Duodenal mucosa (tissue), 2 donors: Measurements from ENCODE around the gene CFAP299.
"Not testable (repeated sequence)": the region's sequence is repeated elsewhere in the genome, so short reads cannot be mapped to it uniquely, and the experiment has no call there.

Source experiments
- H3K27ac ChIP-seq: one replicate; pipeline ENCODE4 v1.7.0; 2013; ENCODE audit warnings: low read depth, low read length
- H3K27me3 ChIP-seq, 2 donors: one replicate each; pipeline ENCODE4 v1.7.0; 2013; ENCODE audit warnings: low read length in 2 of 2, control low read depth in 1 of 2; ENCODE audit not compliant: insufficient read depth in 2 of 2, control insufficient read depth in 1 of 2
- H3K36me3 ChIP-seq, 2 donors: one replicate each; pipeline ENCODE4 v1.7.0; 2013; ENCODE audit warnings: low read length in 2 of 2, control low read depth in 1 of 2; ENCODE audit not compliant: insufficient read depth in 2 of 2, control insufficient read depth in 1 of 2
- H3K4me1 ChIP-seq, 2 donors: one replicate each; pipeline ENCODE4 v1.7.0; 2013; ENCODE audit warnings: low read length in 2 of 2, control low read depth in 1 of 2; ENCODE audit not compliant: insufficient read depth in 2 of 2, control insufficient read depth in 1 of 2
- H3K4me3 ChIP-seq, 2 donors: one replicate each; pipeline ENCODE4 v1.7.0; 2013; ENCODE audit warnings: low read length in 2 of 2, low read depth in 1 of 2
- H3K9ac ChIP-seq, 2 donors: one replicate each; pipeline ENCODE4 v1.7.0; 2013; ENCODE audit warnings: low read length in 2 of 2, low read depth in 1 of 2
- H3K9me3 ChIP-seq, 2 donors: one replicate each; pipeline ENCODE4 v1.7.0; 2013; ENCODE audit warnings: low read length in 2 of 2, control low read depth in 1 of 2; ENCODE audit not compliant: control insufficient read depth in 1 of 2

CFAP299 gene

GRCh38 chr4:80307183-80307735, 28.3 kb upstream of the CFAP299 start:
- peaks cover 0 to 3% of the 10 kb centered on the region in 2 donors for H3K27me3 ChIP-seq
- H3K27ac ChIP-seq: no peak overlapping the region
- no peak overlapping the region for H3K4me3 ChIP-seq
- H3K9me3 ChIP-seq: no peaks in the 10 kb centered on the region
- no peaks in the 10 kb centered on the region for H3K4me1 ChIP-seq
- no peak overlapping the region for H3K9ac ChIP-seq
- H3K36me3 ChIP-seq: no peaks in the 10 kb centered on the region

DNA sequence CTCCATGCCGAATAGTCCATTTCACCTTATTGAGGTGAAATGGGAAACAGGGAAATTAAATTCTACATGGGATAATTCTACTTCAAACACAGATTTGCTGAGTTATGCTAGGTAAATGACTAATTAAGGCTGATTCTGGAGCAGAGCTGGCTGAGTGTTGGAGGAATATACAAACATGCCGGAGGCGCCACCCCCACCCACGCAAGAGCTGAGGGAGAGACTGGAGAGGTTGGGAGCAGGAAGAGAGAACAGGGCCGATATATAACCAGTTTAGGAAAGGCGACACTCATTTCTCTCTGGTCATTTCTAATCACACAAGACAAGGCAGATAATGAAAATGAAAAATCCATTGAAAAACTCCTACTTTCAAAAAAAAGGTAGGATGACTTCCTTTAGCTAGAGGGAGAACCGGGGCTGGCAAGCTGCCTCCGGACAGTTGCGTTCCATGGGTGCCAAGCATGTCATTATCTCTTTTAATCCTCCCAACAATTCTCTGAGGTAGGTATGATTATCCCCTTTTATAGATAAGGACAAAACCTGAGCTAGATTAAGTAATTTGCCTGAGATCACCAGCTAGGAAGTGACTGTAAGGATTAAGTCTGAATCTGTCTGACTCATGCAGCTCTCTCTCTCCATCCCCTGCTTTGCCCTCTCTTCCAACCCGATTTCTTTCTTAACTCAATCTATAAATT, 27.6 kb upstream of the CFAP299 start:
- Histone ChIP-seq H3K27ac (no peak overlapping the region), H3K4me1 (no peaks in the 10 kb centered on the region), H3K27me3 (peaks cover 0 to 3% of the 10 kb centered on the region in 2 donors), H3K9me3 (no peaks in the 10 kb centered on the region), H3K4me3 (no peak overlapping the region), H3K9ac (no peak overlapping the region), H3K36me3 (no peaks in the 10 kb centered on the region)

DNA sequence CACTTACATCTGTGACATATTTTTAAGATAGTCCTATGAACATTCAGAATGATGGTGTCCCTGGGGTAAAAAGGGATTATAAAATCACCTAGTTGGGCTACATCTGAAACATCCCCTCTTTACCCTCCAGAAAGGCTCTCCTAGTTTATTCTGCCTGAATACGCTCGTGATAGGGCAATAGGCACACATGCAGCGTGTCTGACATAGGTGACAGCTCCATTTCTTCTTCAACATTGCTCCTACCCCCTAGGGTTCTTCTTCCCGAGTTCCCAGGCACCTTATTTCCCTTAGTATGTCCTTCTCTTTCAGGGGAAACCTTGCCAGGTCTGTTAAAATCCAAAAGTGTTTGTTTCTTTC, 27.1 kb upstream of the CFAP299 start:
- no peak overlapping the region for H3K9ac ChIP-seq
- H3K27ac ChIP-seq: no peak overlapping the region
- no peaks in the 10 kb centered on the region for H3K4me1 ChIP-seq
- H3K4me3 ChIP-seq: no peak overlapping the region
- H3K36me3 ChIP-seq: no peaks in the 10 kb centered on the region
- peaks cover 0 to 3% of the 10 kb centered on the region in 2 donors for H3K27me3 ChIP-seq
- H3K9me3 ChIP-seq: no peaks in the 10 kb centered on the region

- H3K9me3 ChIP-seq: no peaks in the 10 kb centered on the region
- no peaks in the 10 kb centered on the region for H3K36me3 ChIP-seq
- no peak overlapping the region for H3K27ac ChIP-seq
Measured at GRCh38 chr4:80309294-80310004, 26.1 kb upstream of the CFAP299 start.

GRCh38 chr4:80311130-80311529, 24.4 kb upstream of the CFAP299 start:
- no peaks in the 10 kb centered on the region for H3K36me3 ChIP-seq
- H3K9ac ChIP-seq: no peak overlapping the region
- no peaks in the 10 kb centered on the region for H3K9me3 ChIP-seq
- no peaks in the 10 kb centered on the region for H3K4me1 ChIP-seq
- H3K27me3 ChIP-seq: peaks cover 0 to 3% of the 10 kb centered on the region in 2 donors
- no peak overlapping the region for H3K27ac ChIP-seq
- H3K4me3 ChIP-seq: no peak overlapping the region

More at GRCh38 chr4:80309294-80310004, 26.1 kb upstream of the CFAP299 start:
- no peak overlapping the region for H3K4me3 ChIP-seq
- peaks cover 0 to 3% of the 10 kb centered on the region in 2 donors for H3K27me3 ChIP-seq
- H3K9ac ChIP-seq: no peak overlapping the region
- no peaks in the 10 kb centered on the region for H3K4me1 ChIP-seq

DNA sequence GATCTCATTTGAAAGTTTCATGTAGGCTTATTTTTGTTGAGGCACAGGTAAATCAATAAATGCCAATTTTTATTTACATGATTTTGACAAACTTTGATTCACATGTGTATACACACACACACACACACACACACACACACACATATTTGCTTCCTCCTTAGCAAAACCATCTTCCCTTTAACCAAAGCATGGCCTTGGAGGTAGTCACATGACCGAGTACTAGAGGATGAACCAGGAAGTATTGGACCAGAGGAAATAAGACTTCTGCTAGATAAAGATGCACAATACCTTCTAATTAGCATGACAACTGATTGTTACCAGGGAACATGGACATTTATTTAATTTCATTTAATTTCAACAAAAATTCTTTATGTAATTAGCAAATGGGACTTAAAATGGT, 23.4 kb upstream of the CFAP299 start:
- no peak overlapping the region for H3K27ac ChIP-seq
- no peaks in the 10 kb centered on the region for H3K4me1 ChIP-seq
- H3K4me3 ChIP-seq: no peak overlapping the region
- no peaks in the 10 kb centered on the region for H3K36me3 ChIP-seq
- no peak overlapping the region for H3K9ac ChIP-seq
- no peaks in the 10 kb centered on the region for H3K9me3 ChIP-seq
- peaks cover 0 to 3% of the 10 kb centered on the region in 2 donors for H3K27me3 ChIP-seq

DNA sequence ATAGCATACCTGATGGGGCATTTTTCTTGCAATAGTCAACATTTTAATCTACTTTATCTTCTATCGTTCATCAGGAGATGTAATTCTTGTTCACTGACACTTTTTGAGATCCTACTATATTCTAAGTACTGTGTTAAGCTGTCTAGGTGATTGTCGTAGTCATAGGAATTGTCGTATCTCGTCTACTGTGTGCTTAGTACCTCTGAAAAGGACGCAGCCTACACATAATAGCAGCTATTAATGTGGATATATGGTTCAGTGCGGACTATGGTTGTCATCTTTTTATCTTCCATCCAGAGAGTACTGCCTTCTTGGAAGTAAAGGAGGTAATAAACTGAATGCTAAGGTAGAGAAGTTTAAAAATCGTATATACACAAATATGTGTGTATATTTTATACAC, 21.9 kb upstream of the CFAP299 start:
- H3K4me3 ChIP-seq: no peak overlapping the region
- no peaks in the 10 kb centered on the region for H3K36me3 ChIP-seq
- H3K9me3 ChIP-seq: no peaks in the 10 kb centered on the region
- H3K4me1 ChIP-seq: no peaks in the 10 kb centered on the region
- H3K27ac ChIP-seq: no peak overlapping the region
- no peak overlapping the region for H3K9ac ChIP-seq
- H3K27me3 ChIP-seq: no peaks in the 10 kb centered on the region

DNA sequence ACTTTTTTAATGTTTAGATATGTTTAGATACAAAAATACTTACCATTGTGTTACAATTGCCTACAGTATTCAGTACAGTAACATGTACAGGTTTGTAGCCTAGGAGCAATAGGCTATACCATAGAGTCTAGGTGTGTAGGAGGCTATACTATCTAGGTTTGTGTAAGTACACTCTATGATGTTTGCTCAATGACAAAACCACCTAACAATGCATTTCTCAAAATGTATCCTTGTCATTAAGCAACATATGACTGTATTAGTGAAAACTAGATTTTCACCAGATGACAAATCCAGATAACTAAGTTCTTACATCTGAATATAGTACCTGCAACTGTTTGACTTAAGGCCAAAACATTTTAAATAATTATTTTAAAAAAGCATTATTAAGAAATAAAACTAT, 19.7 kb upstream of the CFAP299 start:
- H3K9me3 ChIP-seq, H3K4me1 ChIP-seq, H3K9ac ChIP-seq: not testable (repeated sequence)

DNA sequence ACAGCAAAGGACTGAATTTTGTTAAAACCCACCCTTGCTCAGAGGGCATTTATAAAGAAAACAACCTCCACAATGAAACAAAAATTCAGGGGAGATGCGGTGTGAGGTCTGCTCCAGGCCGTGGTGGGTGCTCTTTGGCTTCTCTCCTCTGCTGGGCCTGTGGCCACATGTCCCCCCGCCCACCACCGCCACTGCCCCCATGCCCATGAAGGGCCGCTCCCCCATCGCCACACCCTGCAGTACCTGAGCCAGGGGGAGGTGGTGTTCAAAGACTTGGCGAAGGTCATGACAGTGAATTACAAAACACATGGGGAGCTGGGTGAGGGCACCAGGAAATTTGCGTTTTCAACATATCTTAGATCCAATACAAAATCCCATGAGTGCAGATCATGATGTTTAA, 14.2 kb upstream of the CFAP299 start:
- H3K36me3 ChIP-seq: no peaks in the 10 kb centered on the region
- no peak overlapping the region for H3K4me3 ChIP-seq
- H3K9ac ChIP-seq: no peak overlapping the region
- no peak overlapping the region for H3K27ac ChIP-seq
- no peaks in the 10 kb centered on the region for H3K4me1 ChIP-seq
- no peaks in the 10 kb centered on the region for H3K9me3 ChIP-seq
- no peaks in the 10 kb centered on the region for H3K27me3 ChIP-seq

More for the DNA sequence above, 19.7 kb upstream of the CFAP299 start:
- not testable (repeated sequence) for H3K36me3 ChIP-seq, H3K27me3 ChIP-seq, H3K27ac ChIP-seq, H3K4me3 ChIP-seq

- Histone ChIP-seq H3K27me3 (no peaks in the 10 kb centered on the region), H3K4me3 (no peak overlapping the region), H3K36me3 (no peaks in the 10 kb centered on the region), H3K9me3 (no peaks in the 10 kb centered on the region), H3K27ac (no peak overlapping the region), H3K4me1 (no peaks in the 10 kb centered on the region), H3K9ac (no peak overlapping the region)
Measured at GRCh38 chr4:80321776-80322175, 13.8 kb upstream of the CFAP299 start.
